A549 (cell line): Measurements from ENCODE around the gene CHST13. TPM values are rescaled to one million over a fixed set of nuclear protein-coding genes. Genes with fewer than 3 reads are reported as not detected.

Source experiments
- ATAC-seq, 2 experiments: fragments of 200-7000 bp in 1 of 2; fragments of >200 bp in 1 of 2; cut with Nextera tagmentation in 1 of 2; cut with Tn5 transposase in 1 of 2; 3 replicates each; pipeline versions ENCODE4 v1.8.0 to v1.9.1; 2018 to 2020; ENCODE audit warnings: mild to moderate bottlenecking in 1 of 2, moderate library complexity in 1 of 2
- CTCF ChIA-PET: fragments of 300-600 bp; sonication (Branson Sonifier 250); formaldehyde crosslinking; extraction: SDS; loops from one replicate; lab custom pipeline; 2021; ENCODE audit warnings: antibody characterized with exemption, inconsistent platforms; lab: Yijun Ruan, JAX
- POLR2A ChIA-PET: fragments of 350-600 bp; formaldehyde crosslinking; extraction: SDS; loops from one replicate; lab custom pipeline; 2021; ENCODE audit warnings: antibody characterized with exemption, inconsistent platforms; lab: Yijun Ruan, JAX
- DNase-seq, 2 experiments: peaks; one replicate each; pipeline versions ENCODE4 v3.0.0 to v3.0.0-alpha.2; 2011 to 2016; ENCODE audit warnings: low read depth in 1 of 2, low spot score in 1 of 2
- FAIRE-seq: peaks from 2 replicates; lab custom pipeline; 2011; peaks lifted over from hg19 to GRCh38; lab: Jason Lieb, UNC
- H3K27ac ChIP-seq, 2 experiments: fragments of >200 bp; sonication (Bioruptor Twin); formaldehyde crosslinking; 3 replicates each; pipeline ENCODE4 v1.5.1; 2016 to 2017
- H3K4me1 ChIP-seq: fragments of >200 bp; sonication (Bioruptor Twin); formaldehyde crosslinking; 3 replicates; pipeline ENCODE4 v1.6.1; 2016
- H3K4me2 ChIP-seq: fragments of >200 bp; sonication (Bioruptor Twin); formaldehyde crosslinking; 3 replicates; pipeline ENCODE4 v1.6.1; 2016
- H3K4me3 ChIP-seq: fragments of >200 bp; sonication (Bioruptor Twin); formaldehyde crosslinking; 3 replicates; pipeline ENCODE4 v1.5.1; 2016
- H3K9me3 ChIP-seq: fragments of >200 bp; sonication (Bioruptor Twin); formaldehyde crosslinking; 3 replicates; pipeline ENCODE4 v1.6.1; 2016
- CHD4 ChIP-seq: fragments of 200-600 bp; sonication (generic); IDR thresholded peaks from 2 replicates; pipeline ENCODE4 v1.6.1; 2016; ENCODE audit warnings: antibody characterized with exemption, mild to moderate bottlenecking, borderline replicate concordance
- CTCF ChIP-seq: fragments of >200 bp; sonication (Bioruptor Twin); formaldehyde crosslinking; IDR thresholded peaks from 3 replicates; pipeline ENCODE4 v1.5.1; 2016
- HMGXB4 ChIP-seq: fragments of 250-450 bp; sonication (Bioruptor Pico); IDR thresholded peaks from 2 replicates; pipeline ENCODE4 v1.5.0; 2021; ENCODE audit warnings: mild to moderate bottlenecking, moderate library complexity, borderline replicate concordance
- HOXB5 ChIP-seq: fragments of 250-450 bp; sonication (Bioruptor Pico); IDR thresholded peaks from 2 replicates; pipeline ENCODE4 v1.5.0; 2020; ENCODE audit warnings: mild to moderate bottlenecking, moderate library complexity
- MAX ChIP-seq: IDR thresholded peaks from 2 replicates; pipeline ENCODE4 v1.6.1; 2012
- MYC ChIP-seq: IDR thresholded peaks from 2 replicates; pipeline ENCODE4 v1.6.1; 2012; ENCODE audit warnings: mild to moderate bottlenecking, inconsistent platforms, low read length, improper control_type of control experiment, borderline replicate concordance
- NR3C1 ChIP-seq: fragments of >200 bp; sonication (Bioruptor Twin); formaldehyde crosslinking; IDR thresholded peaks from 3 replicates; pipeline ENCODE4 v1.6.1; 2017
- PHF8 ChIP-seq: fragments of 200-600 bp; sonication (generic); IDR thresholded peaks from 2 replicates; pipeline ENCODE4 v1.6.1; 2016; ENCODE audit warnings: low read depth, mild to moderate bottlenecking, antibody characterized with exemption, moderate library complexity, borderline replicate concordance
- RAD21 ChIP-seq, 2 experiments: fragments of >200 bp in 1 of 2; sonication (Bioruptor Twin) in 1 of 2; formaldehyde crosslinking in 1 of 2; IDR thresholded peaks in 1 of 2; conservative IDR thresholded peaks in 1 of 2; 2 replicates in 1 of 2; 3 replicates in 1 of 2; pipeline ENCODE4 v1.6.1; 2012 to 2018; ENCODE audit warnings: inconsistent platforms in 1 of 2
- REST ChIP-seq: fragments of 200-600 bp; sonication (generic); IDR thresholded peaks from 2 replicates; pipeline ENCODE4 v1.6.1; 2016; ENCODE audit warnings: antibody characterized with exemption, mild to moderate bottlenecking, moderate library complexity
- RFX5 ChIP-seq: fragments of 450-650 bp; IDR thresholded peaks from 2 replicates; pipeline ENCODE4 v1.7.1; 2014; ENCODE audit warnings: antibody characterized with exemption, mild to moderate bottlenecking, moderate library complexity
- SMC3 ChIP-seq: fragments of >200 bp; sonication (Bioruptor Twin); formaldehyde crosslinking; IDR thresholded peaks from 3 replicates; pipeline ENCODE4 v1.6.1; 2018; ENCODE audit warnings: inconsistent platforms
- SREBF2 ChIP-seq: fragments of 450-650 bp; IDR thresholded peaks from 2 replicates; pipeline ENCODE4 v1.6.1; 2014; ENCODE audit warnings: mild to moderate bottlenecking, moderate library complexity
- ZNF302 ChIP-seq: fragments of 250-450 bp; sonication (Bioruptor Pico); IDR thresholded peaks from 2 replicates; pipeline ENCODE4 v1.9.0; 2021; ENCODE audit warnings: inconsistent platforms, mild to moderate bottlenecking, moderate library complexity
- WGBS: methylation state at CpG from one replicate; pipeline ENCODE4 v1.1.6; 2017; ENCODE audit errors: missing lambda C conversion rate; 5-methylcytosine and 5-hydroxymethylcytosine counted together
- polyA plus RNA-seq, 4 experiments: library from polyadenylated mRNA; depleted of rRNA in 3 of 4; stranded (reverse); fragments of >200 nt; fragmentation: RNase III in 1 of 4; extraction: RNeasy Plus Mini Kit Qiagen cat#74134 plus additional on column Dnase treatment in 1 of 4; gene quantifications; 2 replicates in 3 of 4; 3 replicates in 1 of 4; pipeline ENCODE4 v1.2.3, GENCODE V29; 2011 to 2017

CHST13 gene
- polyA plus RNA-seq, 2 of the 4 experiments (the other 2 are of a cell fraction) = 0.30 to 0.59 TPM

GRCh38 chr3:126537116-126537729 is 13.3 kb downstream of the CHST13 start:
- FAIRE-seq = no peak
- no peak for DNase-seq
- POLR2A ChIA-PET = no interaction called here
- ATAC-seq = no peak
- H3K4me1 ChIP-seq = peaks cover 10% of the 10 kb centered on the region; the same call in 1 of the 3 replicates
- CTCF ChIA-PET = interaction anchor here (1.3 to 1.4 kb wide), 2 partner anchors 15 to 918 kb away, joined by 5 read pairs; no protein-coding TSS in a partner anchor
- WGBS = 73% methylated on average over 6 of the region's 9 CpGs
- no peak overlapping the region for H3K27ac ChIP-seq
- TF ChIP-seq HOXB5 (CRISPR knock-in tag) = no peak
- H3K4me3 ChIP-seq = no peak overlapping the region
- H3K9me3 ChIP-seq = no peaks in the 10 kb centered on the region
- no peak overlapping the region for H3K4me2 ChIP-seq

- WGBS = 88% methylated on average over 8 of the region's 10 CpGs
- ATAC-seq (no peak), FAIRE-seq (no peak), DNase-seq (no peak)
- Histone ChIP-seq H3K27ac (no peak overlapping the region), H3K4me3 (no peak overlapping the region), H3K4me2 (no peak overlapping the region), H3K4me1 (peaks cover 10% of the 10 kb centered on the region; the same call in 1 of the 3 replicates), H3K9me3 (no peaks in the 10 kb centered on the region)
- CTCF ChIA-PET = interaction anchor here (1.3 to 1.4 kb wide), 2 partner anchors 15 to 918 kb away, joined by 5 read pairs; no protein-coding TSS in a partner anchor
- TF ChIP-seq SREBF2 (no peak), MAX (no peak), PHF8 (no peak), SMC3 (no peak), HOXB5 (CRISPR knock-in tag) (no peak), REST (no peak)
- POLR2A ChIA-PET = no interaction called here
These were observed 13.9 kb downstream of the CHST13 start for GRCh38 chr3:126537730-126538281.

- TF ChIP-seq CHD4 (no peak), RFX5 (no peak), NR3C1 (no peak), HMGXB4 (CRISPR knock-in tag) (no peak), ZNF302 (no peak), CTCF (no peak), REST (no peak), MYC (no peak), RAD21 (conservative IDR thresholded peaks at IDR 0.05 in 1 of 2, IDR thresholded peaks at IDR 0.05 in 1 of 2) (no peak)
- Histone ChIP-seq H3K27ac (no peak overlapping the region), H3K4me2 (no peak overlapping the region), H3K4me3 (no peak overlapping the region), H3K4me1 (peaks cover 10% of the 10 kb centered on the region; the same call in 1 of the 3 replicates), H3K9me3 (no peaks in the 10 kb centered on the region)
- DNase-seq (no peak), ATAC-seq (no peak), FAIRE-seq (no peak)
- WGBS = 63% methylated on average over 9 of the region's 9 CpGs
- ChIA-PET POLR2A (no interaction called here), CTCF (interaction anchor here (1.3 to 1.4 kb wide), 2 partner anchors 16 to 917 kb away, joined by 5 read pairs; no protein-coding TSS in a partner anchor)
These were observed 14.4 kb downstream of the CHST13 start for GRCh38 chr3:126538316-126538715.
